Mononuclear cell (primary cell): Measurements from ENCODE around the gene SLC19A1. TPM values are rescaled to one million over a fixed set of nuclear protein-coding genes. Genes with fewer than 3 reads are reported as not detected.

Source experiments
- H3K27me3 ChIP-seq: 2 replicates; pipeline ENCODE4 v1.6.0; 2011; ENCODE audit warnings: low read length, control low read depth; ENCODE audit not compliant: insufficient read depth
- H3K4me1 ChIP-seq: 2 replicates; pipeline ENCODE4 v1.5.1; 2011; ENCODE audit warnings: mild to moderate bottlenecking, low read length, control low read depth; ENCODE audit not compliant: insufficient read depth
- H3K4me3 ChIP-seq: 2 replicates; pipeline ENCODE4 v1.5.1; 2011; ENCODE audit warnings: mild to moderate bottlenecking, low read length, moderate library complexity
- H3K9me3 ChIP-seq: 2 replicates; pipeline ENCODE4 v1.5.1; 2011; ENCODE audit warnings: low read depth, mild to moderate bottlenecking, control low read depth, low read length
- total RNA-seq: library from RNA; depleted of rRNA; stranded (reverse); fragments of >200 nt; gene quantifications from one replicate; pipeline ENCODE4 v1.2.3, GENCODE V29; 2012

Gene SLC19A1
- total RNA-seq, 1 donor, result 10.6 TPM

DNA sequence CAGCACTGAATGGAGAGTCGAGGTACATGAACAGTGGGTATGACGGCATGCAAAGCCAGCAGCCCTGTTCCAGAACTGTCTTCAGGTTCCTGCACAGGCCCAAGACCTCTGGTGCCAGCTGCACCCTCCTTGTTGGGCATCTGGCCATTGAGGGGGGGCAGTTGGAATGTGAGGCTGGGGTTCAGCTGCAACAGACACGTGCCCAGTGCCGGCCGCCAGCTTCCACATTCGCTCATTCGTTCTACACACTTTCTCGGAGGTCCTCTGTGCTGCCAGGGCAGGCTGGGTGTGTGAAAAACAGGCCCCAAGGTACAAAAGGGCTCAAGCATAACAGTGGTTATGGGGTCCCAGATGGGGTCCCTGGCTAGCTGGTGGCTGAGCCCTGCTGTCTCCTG, 37.9 kb upstream of the SLC19A1 start:
- Histone ChIP-seq H3K9me3 (no peaks in the 10 kb centered on the region), H3K4me1 (no peaks in the 10 kb centered on the region), H3K27me3 (no peaks in the 10 kb centered on the region), H3K4me3 (no peak overlapping the region)

DNA sequence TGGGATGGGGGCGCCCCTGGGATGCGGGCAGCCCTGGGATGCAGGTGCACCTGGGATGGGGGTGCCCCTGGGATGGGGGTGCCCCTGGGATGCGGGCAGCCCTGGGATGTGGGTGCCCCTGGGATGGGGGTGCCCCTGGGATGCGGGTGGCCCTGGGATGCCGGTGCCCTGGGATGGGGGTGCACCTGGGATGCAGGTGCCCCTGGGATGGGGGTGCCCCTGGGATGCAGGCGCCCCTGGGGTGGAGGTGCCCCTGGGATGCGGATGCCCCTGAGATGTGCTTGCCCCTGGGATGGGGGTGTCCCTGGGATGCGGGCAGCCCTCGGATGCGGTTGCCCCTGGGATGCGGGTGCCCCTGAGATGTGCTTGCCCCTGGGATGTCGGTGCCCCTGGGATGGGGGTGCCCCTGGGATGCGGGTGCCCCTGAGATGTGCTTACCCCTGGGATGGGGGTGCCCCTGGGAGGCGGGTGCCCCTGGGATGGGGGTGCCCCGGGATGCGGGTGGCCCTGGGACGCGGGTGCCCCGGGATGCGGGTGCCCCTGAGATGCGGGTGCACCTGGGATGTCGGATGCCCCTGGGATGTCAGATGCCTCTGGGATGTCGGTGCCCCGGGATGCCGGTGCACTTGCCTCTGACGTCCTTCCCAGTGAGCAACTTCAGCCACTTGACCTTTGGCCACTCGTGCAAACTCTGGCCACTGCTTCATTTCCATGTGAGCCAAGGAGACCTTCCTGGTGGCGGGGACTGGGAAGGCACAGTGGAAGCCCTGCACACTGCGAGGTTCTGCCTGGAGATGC, 37.3 kb upstream of the SLC19A1 start:
- Histone ChIP-seq H3K27me3 (no peaks in the 10 kb centered on the region), H3K4me3 (no peak overlapping the region), H3K9me3 (no peaks in the 10 kb centered on the region), H3K4me1 (no peaks in the 10 kb centered on the region)

DNA sequence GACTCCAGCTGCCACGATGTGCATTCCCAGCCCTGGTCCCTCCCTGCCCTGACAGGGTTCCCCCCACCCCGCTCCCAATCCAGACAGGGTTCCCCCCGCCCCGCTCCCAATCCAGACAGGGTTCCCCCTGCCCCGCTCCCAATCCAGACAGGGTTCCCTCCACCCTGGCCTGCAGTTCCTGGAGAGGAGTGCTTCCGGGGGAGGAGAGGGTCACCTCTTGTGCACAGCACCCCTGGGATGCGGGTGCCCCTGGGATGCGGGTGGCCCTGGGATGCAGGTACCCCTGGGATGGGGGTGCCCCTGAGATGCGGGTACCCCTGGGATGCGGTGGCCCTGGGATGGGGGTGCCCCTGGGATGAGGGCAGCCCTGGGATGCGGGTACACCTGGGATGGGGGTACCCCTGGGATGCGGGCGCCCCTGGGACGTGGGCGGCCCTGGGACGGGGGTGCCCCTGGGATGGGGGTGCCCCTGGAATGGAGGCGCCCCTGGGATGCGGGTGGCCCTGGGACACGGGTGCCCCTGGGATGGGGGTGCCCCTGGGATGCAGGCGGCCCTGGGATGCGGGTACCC, 36.7 kb upstream of the SLC19A1 start:
- no peaks in the 10 kb centered on the region for H3K9me3 ChIP-seq
- no peaks in the 10 kb centered on the region for H3K27me3 ChIP-seq
- H3K4me3 ChIP-seq, result no peak overlapping the region
- no peaks in the 10 kb centered on the region for H3K4me1 ChIP-seq

DNA sequence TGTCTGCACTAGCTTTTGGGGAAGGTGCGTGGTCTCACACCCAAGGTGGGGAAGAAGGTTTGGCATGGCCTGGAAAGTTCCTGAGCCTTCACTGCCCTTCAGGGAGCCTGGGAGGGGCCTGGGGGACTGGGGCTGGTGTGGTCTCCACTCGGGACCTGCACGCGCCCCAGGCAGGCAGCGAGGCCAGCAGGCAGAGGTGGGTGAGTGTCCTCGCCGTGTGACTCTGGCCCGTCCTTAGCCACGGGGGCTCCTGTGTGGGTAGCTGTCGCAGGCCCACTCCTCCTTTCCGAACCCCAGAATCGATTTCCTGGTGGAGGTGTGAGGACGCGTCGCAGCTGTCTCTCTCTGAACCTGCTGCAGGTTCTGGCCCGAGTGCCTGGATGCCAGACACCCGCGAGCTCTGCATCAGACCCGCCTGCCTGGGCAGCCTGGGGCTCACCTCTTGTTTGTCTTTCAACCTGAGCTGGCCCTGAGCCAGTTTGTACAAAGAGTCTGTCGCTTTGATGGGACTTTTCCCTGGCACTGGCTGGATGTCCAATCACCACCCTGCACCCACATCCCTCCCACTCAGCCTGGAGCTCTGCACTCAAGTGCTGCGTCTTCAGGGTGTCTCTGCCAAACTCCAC, 36.0 kb upstream of the SLC19A1 start:
- Histone ChIP-seq H3K4me1 (no peaks in the 10 kb centered on the region), H3K9me3 (no peaks in the 10 kb centered on the region), H3K4me3 (no peak overlapping the region), H3K27me3 (no peaks in the 10 kb centered on the region)

DNA sequence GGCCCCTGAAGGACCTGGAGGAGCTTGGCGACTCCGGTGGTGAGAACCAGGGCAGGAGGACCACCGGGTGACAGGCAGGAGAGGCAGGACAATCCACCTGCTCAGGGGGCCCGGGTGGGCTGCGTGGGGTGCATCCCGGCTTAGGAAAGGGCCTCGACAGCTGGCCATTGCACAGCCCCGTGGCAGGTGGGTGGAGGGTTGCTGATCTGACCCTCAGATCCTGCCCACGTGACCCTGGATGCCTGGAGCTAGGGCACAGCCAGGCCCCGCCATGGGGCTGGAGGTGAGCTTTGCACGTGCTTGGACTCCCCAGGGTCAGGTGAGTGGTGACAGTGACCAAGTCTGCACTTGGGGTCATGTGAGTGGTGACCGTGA, 35.5 kb upstream of the SLC19A1 start:
- Histone ChIP-seq H3K4me3 (no peak overlapping the region), H3K27me3 (no peaks in the 10 kb centered on the region), H3K9me3 (no peaks in the 10 kb centered on the region), H3K4me1 (no peaks in the 10 kb centered on the region)

DNA sequence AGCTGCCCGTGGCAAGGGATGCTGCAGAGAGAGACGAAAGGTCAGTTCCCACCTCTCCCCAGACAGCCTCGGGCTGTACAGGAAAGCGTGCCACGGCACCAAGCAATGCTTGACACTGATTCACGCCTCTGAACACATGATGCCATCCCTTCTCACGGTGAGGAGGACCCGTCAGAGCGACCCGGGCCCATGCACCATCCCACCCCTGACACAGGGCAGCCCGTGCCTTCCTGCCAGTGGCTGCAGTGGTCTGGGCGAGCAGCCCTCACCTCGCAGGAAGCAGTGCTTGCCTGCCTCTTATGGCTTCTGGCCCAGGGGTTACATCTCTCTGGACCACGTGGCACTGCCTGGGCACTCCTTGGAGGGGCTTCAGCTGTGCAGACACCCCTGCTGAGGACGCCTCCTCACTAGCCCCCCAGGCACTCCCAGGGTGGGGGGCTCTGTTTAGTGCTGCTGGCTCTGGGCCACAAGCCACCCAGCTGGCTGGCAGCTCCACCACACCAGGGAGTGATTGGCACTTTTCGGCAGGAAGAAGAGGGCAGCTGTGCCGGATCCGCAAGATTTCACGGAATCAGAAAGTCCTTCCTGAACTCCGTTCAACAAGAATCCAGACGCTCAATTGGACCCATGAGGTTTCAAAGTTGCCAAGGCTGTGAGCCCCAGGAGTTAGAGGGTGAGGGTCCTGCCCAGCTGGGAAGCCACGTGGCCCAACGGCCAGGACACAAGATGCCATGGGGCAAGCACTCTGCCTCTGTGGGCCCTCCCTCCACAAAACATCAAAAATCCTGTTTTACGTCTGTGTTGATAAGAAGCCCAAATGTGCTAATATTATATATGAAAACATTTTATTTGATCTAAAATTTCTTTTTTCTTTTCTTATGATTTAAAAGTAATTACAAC, 34.8 kb upstream of the SLC19A1 start:
- no peaks in the 10 kb centered on the region for H3K27me3 ChIP-seq
- no peaks in the 10 kb centered on the region for H3K9me3 ChIP-seq
- H3K4me1 ChIP-seq, result no peaks in the 10 kb centered on the region
- H3K4me3 ChIP-seq, result no peak overlapping the region

DNA sequence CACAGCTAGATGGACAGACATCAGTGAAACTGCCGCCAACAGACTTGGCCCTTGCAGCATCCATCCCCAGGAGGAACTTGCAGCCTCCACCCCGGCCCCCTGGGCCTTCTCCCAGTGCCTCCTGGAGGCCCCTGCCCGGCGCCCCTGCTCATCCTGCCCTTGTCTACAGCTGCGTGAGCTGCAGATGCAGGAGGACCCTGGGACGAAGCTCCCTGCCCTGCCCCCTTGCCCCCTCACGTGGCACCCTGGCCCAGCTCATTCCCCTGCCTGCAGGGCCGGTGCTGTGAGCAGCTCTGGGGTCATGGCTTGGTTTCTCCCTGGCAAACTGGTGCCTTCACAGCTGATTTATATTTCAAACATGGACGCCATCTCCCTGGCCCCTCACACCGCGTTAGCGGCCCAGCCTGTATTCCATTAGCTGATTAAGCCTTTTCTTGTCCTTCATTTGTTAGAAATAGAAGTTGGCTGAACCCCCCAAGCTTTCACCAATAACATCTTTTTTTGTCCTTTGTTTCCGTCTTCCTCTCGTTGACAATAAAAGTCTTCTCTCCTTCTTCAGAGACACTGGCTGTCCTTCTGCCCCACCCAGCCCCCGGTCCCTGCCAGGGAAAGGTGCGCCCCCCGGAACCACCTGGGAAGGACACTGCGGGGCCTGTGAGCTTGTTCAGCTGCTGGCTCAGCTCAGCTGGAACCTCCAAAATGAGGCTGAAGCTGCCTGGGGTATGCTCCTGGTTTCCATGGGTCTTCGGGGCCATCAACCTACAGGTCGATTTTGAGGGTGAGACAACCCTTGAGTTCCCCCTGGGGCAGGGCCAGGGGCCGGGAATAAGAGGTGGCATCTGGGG, 34.0 kb upstream of the SLC19A1 start:
- no peaks in the 10 kb centered on the region for H3K9me3 ChIP-seq
- H3K4me3 ChIP-seq, result no peak overlapping the region
- no peaks in the 10 kb centered on the region for H3K27me3 ChIP-seq
- no peaks in the 10 kb centered on the region for H3K4me1 ChIP-seq

DNA sequence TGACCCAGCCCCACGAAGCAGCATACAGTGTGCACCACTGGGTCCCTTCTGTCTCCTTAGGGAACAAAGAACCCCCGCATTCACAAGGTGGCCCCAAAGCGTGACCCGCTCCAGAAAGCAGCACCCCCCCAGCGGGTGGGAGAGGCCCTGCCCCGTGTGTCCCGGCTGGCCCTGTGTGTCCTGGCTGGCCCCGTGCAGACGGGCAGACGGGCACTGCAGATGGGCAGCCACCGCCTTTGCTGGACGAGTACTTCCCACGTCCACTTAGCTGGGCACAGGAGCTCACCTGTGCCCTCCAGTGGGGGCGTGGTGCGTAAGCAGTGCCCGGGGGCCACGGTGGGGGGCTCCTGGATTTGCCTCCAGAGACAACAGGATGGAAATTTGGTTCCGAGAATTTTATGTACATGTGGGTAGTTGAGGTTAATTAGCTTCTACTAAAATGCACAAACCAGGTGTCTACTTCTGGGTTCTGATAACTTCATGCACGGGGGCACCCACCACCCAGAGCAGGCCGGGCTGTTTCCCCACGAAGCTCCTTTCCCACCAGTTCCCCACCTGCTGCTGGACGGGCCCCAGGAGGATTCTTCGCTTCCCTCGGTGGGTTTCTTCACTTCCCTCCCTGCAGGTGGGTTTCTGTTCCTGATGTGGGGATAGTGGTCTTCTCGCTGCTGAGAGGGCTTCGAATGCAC, 33.2 kb upstream of the SLC19A1 start:
- H3K4me3 ChIP-seq, result no peak overlapping the region
- no peaks in the 10 kb centered on the region for H3K4me1 ChIP-seq
- no peaks in the 10 kb centered on the region for H3K9me3 ChIP-seq
- H3K27me3 ChIP-seq, result no peaks in the 10 kb centered on the region

DNA sequence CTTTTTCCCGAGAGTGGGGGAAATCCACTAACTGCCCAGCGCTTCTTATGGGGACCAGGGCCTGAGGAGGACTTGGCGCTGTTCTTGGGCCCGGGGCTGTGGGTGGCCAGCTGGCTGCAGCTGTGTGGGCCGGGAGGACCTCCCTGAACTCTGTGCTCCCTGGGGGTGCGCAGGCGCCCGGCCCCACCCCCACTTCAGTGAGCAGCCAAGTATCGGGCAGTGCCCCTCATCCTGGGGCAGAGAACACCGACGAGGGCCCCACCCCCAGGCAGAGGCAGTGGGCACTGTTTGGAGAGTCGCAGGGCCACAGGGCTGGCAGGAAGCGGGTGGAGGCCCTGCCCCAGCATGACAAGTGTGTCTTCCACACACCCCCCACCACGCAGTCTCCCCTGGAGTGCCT, 32.5 kb upstream of the SLC19A1 start:
- H3K4me3 ChIP-seq, result no peak overlapping the region
- no peaks in the 10 kb centered on the region for H3K9me3 ChIP-seq
- no peaks in the 10 kb centered on the region for H3K4me1 ChIP-seq
- H3K27me3 ChIP-seq, result no peaks in the 10 kb centered on the region

DNA sequence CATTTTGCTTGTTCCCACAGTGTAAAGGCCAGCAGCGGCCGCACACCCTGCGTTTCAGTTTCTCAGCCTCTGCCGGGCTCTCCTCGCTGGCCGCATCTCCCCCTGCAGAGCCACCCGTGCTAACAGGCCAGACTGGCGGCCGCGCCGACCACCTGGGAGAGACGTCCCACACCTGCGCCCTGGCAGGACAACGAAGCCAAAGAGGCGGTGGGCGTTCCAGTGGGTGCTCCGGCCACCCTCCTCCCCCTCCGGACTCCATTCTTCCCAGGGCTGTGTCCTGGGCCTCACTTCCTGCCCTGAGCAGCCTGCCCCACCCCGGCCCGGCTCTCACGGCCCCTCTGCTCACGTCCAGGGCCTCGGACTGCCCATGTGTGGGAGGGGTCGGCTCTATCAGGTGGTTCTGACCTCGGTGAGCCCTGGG, 31.9 kb upstream of the SLC19A1 start:
- Histone ChIP-seq H3K9me3 (no peaks in the 10 kb centered on the region), H3K4me3 (no peak overlapping the region), H3K4me1 (no peaks in the 10 kb centered on the region), H3K27me3 (no peaks in the 10 kb centered on the region)

DNA sequence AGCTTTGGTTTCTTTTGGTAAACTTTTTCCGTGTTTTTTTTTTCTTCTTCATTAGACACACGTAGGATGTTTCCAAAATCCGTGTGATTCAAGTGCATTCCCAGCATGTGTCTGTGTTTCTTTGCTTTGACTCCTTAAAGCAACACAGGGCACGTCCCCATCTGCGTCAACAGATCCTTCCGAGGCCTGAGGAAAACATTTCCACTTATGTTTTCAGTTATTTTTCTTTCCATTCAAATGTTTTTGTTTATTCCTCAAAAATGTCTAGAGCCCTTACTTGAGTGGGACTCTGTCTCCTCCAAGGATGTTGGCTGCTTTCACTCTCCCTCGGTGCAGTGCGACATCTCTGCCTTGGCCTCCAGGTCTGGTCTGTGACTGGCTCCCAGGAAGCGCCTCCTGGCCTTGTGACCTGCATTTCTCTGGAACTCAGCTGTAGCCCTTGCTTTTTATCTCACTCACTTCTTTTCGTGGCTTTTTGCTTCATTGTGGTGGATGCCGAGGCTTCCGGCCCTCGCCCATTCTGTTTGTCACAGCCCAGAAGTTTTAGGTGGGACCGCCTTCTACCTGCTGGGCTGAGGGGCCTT, 31.3 kb upstream of the SLC19A1 start:
- Histone ChIP-seq H3K27me3 (no peaks in the 10 kb centered on the region), H3K4me1 (no peaks in the 10 kb centered on the region), H3K9me3 (no peaks in the 10 kb centered on the region), H3K4me3 (no peak overlapping the region)

DNA sequence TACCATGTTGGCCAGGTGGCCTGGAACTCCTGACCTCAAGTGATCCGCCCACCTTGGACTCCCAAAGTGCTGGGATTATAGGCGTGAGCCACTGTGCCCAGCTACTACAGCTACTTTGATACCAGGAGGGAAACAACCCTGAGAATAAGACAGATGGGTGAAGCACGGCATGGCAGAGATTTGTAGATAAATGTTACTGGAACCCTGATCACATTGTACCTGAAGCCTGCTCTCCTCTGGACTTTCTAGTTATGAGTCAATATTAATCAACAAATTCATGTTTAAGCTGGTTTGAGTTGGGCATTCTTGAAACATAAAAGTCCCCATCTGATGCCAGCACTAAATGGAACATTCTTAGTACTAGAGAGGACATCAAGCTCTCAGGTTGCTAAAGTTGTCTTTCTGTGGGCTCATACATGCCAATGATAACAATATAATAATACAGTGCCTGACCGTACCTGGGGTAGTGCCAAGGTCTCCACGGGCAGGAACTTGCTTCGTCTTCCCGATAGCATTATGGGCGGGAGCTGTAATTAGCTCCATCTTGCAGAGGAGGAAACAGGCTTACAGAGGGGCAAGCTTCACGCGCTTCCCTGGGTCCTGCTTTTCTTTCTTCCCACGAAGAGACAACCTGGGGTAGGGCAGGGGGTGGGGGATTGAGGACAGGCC, 30.7 kb upstream of the SLC19A1 start:
- Histone ChIP-seq H3K4me3 (no peak overlapping the region), H3K9me3 (no peaks in the 10 kb centered on the region), H3K4me1 (no peaks in the 10 kb centered on the region), H3K27me3 (no peaks in the 10 kb centered on the region)

DNA sequence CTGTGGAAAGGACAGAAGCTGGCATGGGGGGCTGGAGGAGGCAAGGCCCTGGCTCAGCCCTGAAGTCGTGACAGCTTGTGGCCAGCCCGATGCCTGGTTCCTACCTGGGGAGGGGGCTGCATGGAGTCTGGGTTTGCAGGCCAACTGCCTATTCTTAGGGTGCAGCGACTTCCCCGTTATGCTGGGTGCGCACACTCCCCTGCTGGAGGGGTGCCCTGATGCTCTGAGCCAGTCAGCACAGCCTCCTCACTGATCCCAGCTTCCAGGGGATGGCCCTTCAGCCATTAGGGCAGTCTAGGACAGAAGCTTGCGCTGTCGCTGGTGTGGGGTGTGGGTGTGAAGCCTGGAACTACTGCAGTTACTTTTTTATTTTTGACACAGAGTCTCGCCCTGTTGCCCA, 30.0 kb upstream of the SLC19A1 start:
- Histone ChIP-seq H3K4me3 (no peak overlapping the region), H3K4me1 (no peaks in the 10 kb centered on the region), H3K27me3 (no peaks in the 10 kb centered on the region), H3K9me3 (no peaks in the 10 kb centered on the region)
